HuH-7 (cell line): ENCODE data around the gene MARK1.

ENCODE experiments used
- DNase-seq: peaks from one replicate; pipeline ENCODE4 v3.0.0; 2011; ENCODE audit warnings: low spot score

MARK1 gene

GRCh38 chr1:220711056-220711809 is 183.3 kb downstream of the MARK1 start:
- DNase-seq = no peak
